ENCODE results near the gene FSTL1. TPM values are rescaled to one million over a fixed set of nuclear protein-coding genes. Genes with fewer than 3 reads are reported as not detected.

FSTL1 gene
- polyA plus RNA-seq, 1 of the 3 experiments (the other 2 are of a cell fraction), result 329 TPM

GRCh38 chr3:120489421-120489820 is 38.6 kb upstream of the FSTL1 start:
- H3K4me2 ChIP-seq, result no peak overlapping the region
- H3K4me1 ChIP-seq (ENCODE audit: control insufficient read depth in 1 of 2, insufficient read depth in 2 of 2, low read depth in 1 of 2, low read length in 1 of 2), result peaks cover 0 to 3% of the 10 kb centered on the region in 2 experiments; a peak in 2 of 4 replicates
- 83% methylated on average over 2 of the region's 2 CpGs for WGBS (ENCODE audit: low lambda C conversion rate)
- H2AFZ ChIP-seq (ENCODE audit: low read depth), result no peak overlapping the region
- no peaks in the 10 kb centered on the region for H3K27me3 ChIP-seq (ENCODE audit: insufficient read depth)
- no peak overlapping the region for H3K27ac ChIP-seq (ENCODE audit: low read depth in 2 of 2, low read length in 1 of 2)
- TF ChIP-seq ELF1 (IDR thresholded peaks at IDR 0.05) (no peak), CHD2 (IDR thresholded peaks at IDR 0.05; ENCODE audit: low read length, partially characterized antibody) (no peak), RFX5 (IDR thresholded peaks at IDR 0.05; ENCODE audit: low read length) (no peak), EZH2phosphoT487 (IDR thresholded peaks at IDR 0.05; ENCODE audit: borderline replicate concordance, low read depth) (no peak), RAD21 (IDR thresholded peaks at IDR 0.05; ENCODE audit: low read length) (no peak), RXRA (IDR thresholded peaks at IDR 0.05; ENCODE audit: borderline replicate concordance, low read depth) (no peak), GATA2 (CRISPR knock-in tag; IDR thresholded peaks at IDR 0.05) (no peak), FOXJ3 (CRISPR knock-in tag; IDR thresholded peaks at IDR 0.05) (no peak), MXI1 (IDR thresholded peaks at IDR 0.05; ENCODE audit: low read depth, low read length) (no peak), CTCF (IDR thresholded peaks at IDR 0.05) (no peak), MEF2A (IDR thresholded peaks at IDR 0.05; ENCODE audit: borderline replicate concordance, low read depth) (no peak), YY1 (IDR thresholded peaks at IDR 0.05; ENCODE audit: low read depth) (no peak), MAX (IDR thresholded peaks at IDR 0.05; ENCODE audit: low read depth) (no peak), TAF1 (IDR thresholded peaks at IDR 0.05; ENCODE audit: borderline replicate concordance, low read depth, low read length) (no peak), TCF12 (IDR thresholded peaks at IDR 0.05) (no peak)
- TF ChIP-seq, protein P1, sequence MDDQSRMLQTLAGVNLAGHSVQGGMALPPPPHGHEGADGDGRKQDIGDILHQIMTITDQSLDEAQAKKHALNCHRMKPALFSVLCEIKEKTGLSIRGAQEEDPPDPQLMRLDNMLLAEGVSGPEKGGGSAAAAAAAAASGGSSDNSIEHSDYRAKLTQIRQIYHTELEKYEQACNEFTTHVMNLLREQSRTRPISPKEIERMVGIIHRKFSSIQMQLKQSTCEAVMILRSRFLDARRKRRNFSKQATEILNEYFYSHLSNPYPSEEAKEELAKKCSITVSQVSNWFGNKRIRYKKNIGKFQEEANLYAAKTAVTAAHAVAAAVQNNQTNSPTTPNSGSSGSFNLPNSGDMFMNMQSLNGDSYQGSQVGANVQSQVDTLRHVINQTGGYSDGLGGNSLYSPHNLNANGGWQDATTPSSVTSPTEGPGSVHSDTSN (IDR thresholded peaks at IDR 0.05), result no peak
- DNase-seq, result no peak
- H3K4me3 ChIP-seq (ENCODE audit: low read depth in 2 of 2, low read length in 1 of 2), result no peak overlapping the region
- no peak overlapping the region for H3K9ac ChIP-seq
- no peaks in the 10 kb centered on the region for H3K9me2 ChIP-seq
- ChIA-PET CTCF (no interaction called here), POLR2A (no interaction called here)
- no peaks in the 10 kb centered on the region for H3K9me3 ChIP-seq
- H4K20me1 ChIP-seq (ENCODE audit: insufficient read depth), result no peaks in the 10 kb centered on the region
- no peaks in the 10 kb centered on the region for H3K79me2 ChIP-seq (ENCODE audit: insufficient read depth)
- no peaks in the 10 kb centered on the region for H3K36me3 ChIP-seq (replicated peaks in 1 of 2; ENCODE audit: control insufficient read depth in 1 of 2, insufficient read depth in 2 of 2, low read length in 1 of 2)
- peaks cover 3% of the 10 kb centered on the region for H3F3A ChIP-seq (replicated peaks; ENCODE audit: insufficient read depth)

DNA sequence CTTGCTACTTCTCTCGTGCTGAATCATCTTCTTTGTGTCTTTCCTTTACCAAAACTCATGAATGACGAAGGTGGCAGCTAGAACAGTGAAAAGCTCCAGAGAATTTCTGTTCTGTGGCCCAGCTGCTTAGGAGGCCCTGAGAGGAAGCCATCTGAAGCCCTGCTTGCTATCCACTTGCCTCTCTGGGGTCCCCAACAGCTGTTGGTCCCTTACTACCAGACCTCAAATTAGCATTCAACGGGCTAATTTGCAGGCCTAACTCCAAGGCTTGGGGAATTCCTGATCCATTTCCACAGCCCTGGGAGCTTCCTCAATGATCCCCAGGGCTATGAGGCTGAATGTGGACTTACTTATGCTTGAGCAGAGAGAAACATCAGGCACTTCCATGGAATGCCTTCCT is 37.5 kb upstream of the FSTL1 start:
- H3K9ac ChIP-seq, result no peak overlapping the region
- H3K9me3 ChIP-seq, result no peaks in the 10 kb centered on the region
- H4K20me1 ChIP-seq (ENCODE audit: insufficient read depth), result no peaks in the 10 kb centered on the region
- no peak overlapping the region for H3K4me3 ChIP-seq (ENCODE audit: low read depth in 2 of 2, low read length in 1 of 2)
- DNase-seq, result no peak
- ChIA-PET POLR2A (no interaction called here), CTCF (interaction anchor here (1.0 to 2.0 kb wide), 2 partner anchors 65 to 71 kb away, joined by 4 to 6 read pairs; no protein-coding TSS in a partner anchor)
- H3K27ac ChIP-seq (ENCODE audit: low read depth in 2 of 2, low read length in 1 of 2), result peak overlapping the region in 1 of 2 experiments; percentile 60; a peak in 1 of 4 replicates
- H3K9me2 ChIP-seq, result no peaks in the 10 kb centered on the region
- peaks cover 0 to 3% of the 10 kb centered on the region in 2 experiments; a peak in 2 of 4 replicates for H3K4me1 ChIP-seq (ENCODE audit: control insufficient read depth in 1 of 2, insufficient read depth in 2 of 2, low read depth in 1 of 2, low read length in 1 of 2)
- no peak overlapping the region for H3K4me2 ChIP-seq
- 77% methylated on average over 3 of the region's 3 CpGs for WGBS (ENCODE audit: low lambda C conversion rate)
- H3K27me3 ChIP-seq (ENCODE audit: insufficient read depth), result no peaks in the 10 kb centered on the region
- H3K36me3 ChIP-seq (replicated peaks in 1 of 2; ENCODE audit: control insufficient read depth in 1 of 2, insufficient read depth in 2 of 2, low read length in 1 of 2), result no peaks in the 10 kb centered on the region
- peaks cover 3% of the 10 kb centered on the region for H3F3A ChIP-seq (replicated peaks; ENCODE audit: insufficient read depth)
- H3K79me2 ChIP-seq (ENCODE audit: insufficient read depth), result no peaks in the 10 kb centered on the region
- H2AFZ ChIP-seq (ENCODE audit: low read depth), result 0 out of 2 replicates have a peak overlapping the region, but pooled peaks have one; percentile 17
- TF ChIP-seq TEAD4 (IDR thresholded peaks at IDR 0.05; ENCODE audit: borderline replicate concordance, insufficient read depth), result no peak
- TF ChIP-seq, protein P2, sequence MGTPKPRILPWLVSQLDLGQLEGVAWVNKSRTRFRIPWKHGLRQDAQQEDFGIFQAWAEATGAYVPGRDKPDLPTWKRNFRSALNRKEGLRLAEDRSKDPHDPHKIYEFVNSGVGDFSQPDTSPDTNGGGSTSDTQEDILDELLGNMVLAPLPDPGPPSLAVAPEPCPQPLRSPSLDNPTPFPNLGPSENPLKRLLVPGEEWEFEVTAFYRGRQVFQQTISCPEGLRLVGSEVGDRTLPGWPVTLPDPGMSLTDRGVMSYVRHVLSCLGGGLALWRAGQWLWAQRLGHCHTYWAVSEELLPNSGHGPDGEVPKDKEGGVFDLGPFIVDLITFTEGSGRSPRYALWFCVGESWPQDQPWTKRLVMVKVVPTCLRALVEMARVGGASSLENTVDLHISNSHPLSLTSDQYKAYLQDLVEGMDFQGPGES (IDR thresholded peaks at IDR 0.05; ENCODE audit: low read depth, low read length), result no peak
- TF ChIP-seq RFX5 (IDR thresholded peaks at IDR 0.05; ENCODE audit: low read length), result no peak
- TF ChIP-seq MEF2A (IDR thresholded peaks at IDR 0.05; ENCODE audit: borderline replicate concordance, low read depth), result no peak
- TF ChIP-seq GABPA (IDR thresholded peaks at IDR 0.05; ENCODE audit: low read depth), result no peak
- TF ChIP-seq NFIC (IDR thresholded peaks at IDR 0.05; ENCODE audit: borderline replicate concordance), result no peak
- TF ChIP-seq POLR2AphosphoS5 (IDR thresholded peaks at IDR 0.05; ENCODE audit: low read depth, low read length), result no peak
- no peak for TF ChIP-seq EZH2phosphoT487 (IDR thresholded peaks at IDR 0.05; ENCODE audit: borderline replicate concordance, low read depth)
- TF ChIP-seq, protein P3, sequence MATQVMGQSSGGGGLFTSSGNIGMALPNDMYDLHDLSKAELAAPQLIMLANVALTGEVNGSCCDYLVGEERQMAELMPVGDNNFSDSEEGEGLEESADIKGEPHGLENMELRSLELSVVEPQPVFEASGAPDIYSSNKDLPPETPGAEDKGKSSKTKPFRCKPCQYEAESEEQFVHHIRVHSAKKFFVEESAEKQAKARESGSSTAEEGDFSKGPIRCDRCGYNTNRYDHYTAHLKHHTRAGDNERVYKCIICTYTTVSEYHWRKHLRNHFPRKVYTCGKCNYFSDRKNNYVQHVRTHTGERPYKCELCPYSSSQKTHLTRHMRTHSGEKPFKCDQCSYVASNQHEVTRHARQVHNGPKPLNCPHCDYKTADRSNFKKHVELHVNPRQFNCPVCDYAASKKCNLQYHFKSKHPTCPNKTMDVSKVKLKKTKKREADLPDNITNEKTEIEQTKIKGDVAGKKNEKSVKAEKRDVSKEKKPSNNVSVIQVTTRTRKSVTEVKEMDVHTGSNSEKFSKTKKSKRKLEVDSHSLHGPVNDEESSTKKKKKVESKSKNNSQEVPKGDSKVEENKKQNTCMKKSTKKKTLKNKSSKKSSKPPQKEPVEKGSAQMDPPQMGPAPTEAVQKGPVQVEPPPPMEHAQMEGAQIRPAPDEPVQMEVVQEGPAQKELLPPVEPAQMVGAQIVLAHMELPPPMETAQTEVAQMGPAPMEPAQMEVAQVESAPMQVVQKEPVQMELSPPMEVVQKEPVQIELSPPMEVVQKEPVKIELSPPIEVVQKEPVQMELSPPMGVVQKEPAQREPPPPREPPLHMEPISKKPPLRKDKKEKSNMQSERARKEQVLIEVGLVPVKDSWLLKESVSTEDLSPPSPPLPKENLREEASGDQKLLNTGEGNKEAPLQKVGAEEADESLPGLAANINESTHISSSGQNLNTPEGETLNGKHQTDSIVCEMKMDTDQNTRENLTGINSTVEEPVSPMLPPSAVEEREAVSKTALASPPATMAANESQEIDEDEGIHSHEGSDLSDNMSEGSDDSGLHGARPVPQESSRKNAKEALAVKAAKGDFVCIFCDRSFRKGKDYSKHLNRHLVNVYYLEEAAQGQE (IDR thresholded peaks at IDR 0.05; ENCODE audit: low read depth, low read length), result no peak
- no peak for TF ChIP-seq YY1 (IDR thresholded peaks at IDR 0.05; ENCODE audit: low read depth)

Measured in SK-N-SH (cell line).